AG10803 (cell line): Measurements from ENCODE around the gene RCOR3.
"Not testable (repeated sequence)": the region's sequence is repeated elsewhere in the genome, so short reads cannot be mapped to it uniquely, and the experiment has no call there.

Experiments used
- DNase-seq: peaks from one replicate; pipeline ENCODE4 v3.0.0; 2010; ENCODE audit warnings: low read depth
- H3K4me3 ChIP-seq: 2 replicates; pipeline ENCODE4 v1.5.1; 2011; ENCODE audit warnings: mild to moderate bottlenecking, low read length, control low read depth
- TF ChIP-seq, protein P1 (sequence below): conservative IDR thresholded peaks from 2 replicates; pipeline ENCODE4 v1.5.1; 2011; ENCODE audit warnings: mild to moderate bottlenecking, low read length, control low read depth, inconsistent platforms

RCOR3 gene

DNA sequence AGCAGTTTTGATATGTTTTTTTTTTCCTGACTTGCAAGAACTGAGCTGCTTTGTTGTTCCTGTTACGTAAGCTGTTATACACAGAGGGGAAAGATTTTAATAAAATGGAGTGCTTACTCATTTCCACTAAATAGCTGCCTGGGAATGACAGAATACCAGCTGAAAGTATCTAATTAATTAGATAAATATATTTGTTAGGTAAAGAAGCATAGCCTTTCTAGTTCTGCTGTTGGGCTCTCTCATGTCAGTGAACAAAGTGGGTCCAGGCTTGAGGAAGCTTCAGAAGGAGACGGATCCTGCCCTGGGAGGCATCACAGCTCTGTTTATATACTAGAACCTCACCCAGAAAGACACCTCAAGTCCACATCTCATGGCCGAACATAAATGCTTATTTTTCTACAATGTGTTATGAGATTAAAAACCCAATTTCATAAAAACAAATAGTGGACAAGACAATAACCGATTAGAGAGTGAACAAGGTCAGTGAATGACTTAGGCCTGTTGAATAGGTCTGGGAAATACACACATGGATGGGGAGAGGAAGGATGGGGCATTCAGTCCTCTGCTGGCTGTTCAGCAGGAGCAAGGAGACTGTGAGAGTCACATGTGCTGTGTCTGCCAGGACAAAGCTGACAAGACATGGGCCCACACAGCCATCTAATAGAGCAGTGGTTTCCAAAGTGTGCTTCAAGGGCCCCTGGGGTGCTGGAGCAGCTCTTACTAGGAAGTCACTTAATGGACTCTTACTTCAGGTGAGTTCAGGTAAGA lies 88.1 kb downstream of the RCOR3 start:
- no peak for DNase-seq
- TF ChIP-seq, protein P1, sequence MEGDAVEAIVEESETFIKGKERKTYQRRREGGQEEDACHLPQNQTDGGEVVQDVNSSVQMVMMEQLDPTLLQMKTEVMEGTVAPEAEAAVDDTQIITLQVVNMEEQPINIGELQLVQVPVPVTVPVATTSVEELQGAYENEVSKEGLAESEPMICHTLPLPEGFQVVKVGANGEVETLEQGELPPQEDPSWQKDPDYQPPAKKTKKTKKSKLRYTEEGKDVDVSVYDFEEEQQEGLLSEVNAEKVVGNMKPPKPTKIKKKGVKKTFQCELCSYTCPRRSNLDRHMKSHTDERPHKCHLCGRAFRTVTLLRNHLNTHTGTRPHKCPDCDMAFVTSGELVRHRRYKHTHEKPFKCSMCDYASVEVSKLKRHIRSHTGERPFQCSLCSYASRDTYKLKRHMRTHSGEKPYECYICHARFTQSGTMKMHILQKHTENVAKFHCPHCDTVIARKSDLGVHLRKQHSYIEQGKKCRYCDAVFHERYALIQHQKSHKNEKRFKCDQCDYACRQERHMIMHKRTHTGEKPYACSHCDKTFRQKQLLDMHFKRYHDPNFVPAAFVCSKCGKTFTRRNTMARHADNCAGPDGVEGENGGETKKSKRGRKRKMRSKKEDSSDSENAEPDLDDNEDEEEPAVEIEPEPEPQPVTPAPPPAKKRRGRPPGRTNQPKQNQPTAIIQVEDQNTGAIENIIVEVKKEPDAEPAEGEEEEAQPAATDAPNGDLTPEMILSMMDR: no peak
- H3K4me3 ChIP-seq: no peak overlapping the region

DNA sequence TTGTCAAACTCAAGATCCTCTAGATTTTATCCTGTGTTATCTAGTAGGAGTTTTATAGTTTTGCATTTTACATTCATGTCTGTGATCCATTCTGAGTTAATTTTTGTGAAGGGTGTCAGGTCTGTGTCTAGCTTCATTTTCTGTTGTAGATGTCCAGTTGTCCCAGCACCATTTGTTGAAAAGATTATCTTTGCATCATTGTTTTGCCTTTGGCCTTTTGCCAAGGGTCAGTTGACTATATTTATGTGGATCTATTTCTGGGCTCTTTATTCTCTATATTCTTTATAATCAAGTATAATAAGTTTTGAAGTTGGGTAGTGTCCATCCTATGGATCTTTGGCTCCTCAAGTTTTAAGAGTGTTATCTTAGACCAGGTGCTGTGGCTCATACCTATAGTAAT lies 89.4 kb downstream of the RCOR3 start:
- TF ChIP-seq, protein P1: no peak
- no peak for DNase-seq

DNA sequence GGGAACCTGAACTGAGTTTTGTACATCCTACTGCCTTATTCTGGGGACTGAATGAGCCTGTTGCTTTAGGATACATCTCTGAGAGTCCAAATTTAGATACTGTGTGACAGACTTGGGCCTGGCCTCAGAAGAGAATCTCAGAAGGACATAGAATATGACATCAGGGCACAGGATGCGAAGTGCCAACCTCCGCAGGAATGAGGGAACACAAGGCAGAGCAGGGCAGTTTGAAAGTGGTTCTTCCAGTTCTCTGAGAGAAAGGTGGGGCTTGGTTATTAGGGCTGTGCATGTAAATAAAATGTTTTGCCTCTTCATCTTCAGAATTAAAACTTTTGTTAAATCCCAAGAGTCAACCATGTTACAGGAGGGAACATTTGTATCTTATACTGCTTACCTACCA lies 90.6 kb downstream of the RCOR3 start:
- DNase-seq: no peak
- TF ChIP-seq, protein P1: no peak
- no peak overlapping the region for H3K4me3 ChIP-seq

More for the DNA sequence above, 89.4 kb downstream of the RCOR3 start:
- no peak overlapping the region for H3K4me3 ChIP-seq

DNA sequence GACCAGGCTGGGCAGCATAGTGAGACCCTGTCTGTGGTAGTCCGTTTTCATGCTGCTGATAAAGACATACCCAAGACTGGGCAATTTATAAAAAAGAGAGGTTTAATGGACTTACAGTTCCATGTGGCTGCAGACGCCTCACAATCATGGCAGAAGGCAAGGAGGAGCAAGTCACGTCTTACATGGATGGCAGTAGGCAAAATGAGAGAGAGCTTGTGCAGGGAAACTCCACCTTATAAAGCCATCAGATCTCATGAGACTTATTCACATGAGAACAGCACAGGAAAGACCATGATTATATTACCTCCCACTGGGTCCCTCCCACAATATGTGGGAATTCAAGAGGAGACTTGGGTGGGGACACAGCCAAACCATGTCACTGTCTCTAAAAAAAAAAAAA lies 92.9 kb downstream of the RCOR3 start:
- H3K4me3 ChIP-seq, DNase-seq: not testable (repeated sequence)

DNA sequence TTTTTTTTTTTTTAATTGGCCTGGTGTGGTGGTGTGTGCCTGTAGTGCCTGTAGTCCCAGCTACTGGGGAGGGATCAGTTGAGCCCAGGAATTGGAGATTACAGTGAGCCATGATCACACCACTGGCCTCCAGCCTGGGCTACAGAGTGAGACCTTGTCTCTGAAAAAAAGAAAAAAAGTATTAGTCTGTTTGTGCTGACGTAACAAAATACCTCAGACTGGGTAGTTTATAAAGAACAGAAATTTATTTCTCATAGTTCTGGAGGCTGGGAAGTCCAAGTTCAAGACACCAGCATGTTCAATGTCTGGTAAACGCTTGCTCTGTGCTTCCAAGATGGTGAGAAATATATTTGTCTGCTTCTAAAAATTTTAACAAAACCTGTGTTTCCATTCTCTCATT lies 93.3 kb downstream of the RCOR3 start:
- DNase-seq: no peak
- TF ChIP-seq, protein P1: no peak
- H3K4me3 ChIP-seq: no peak overlapping the region

DNA sequence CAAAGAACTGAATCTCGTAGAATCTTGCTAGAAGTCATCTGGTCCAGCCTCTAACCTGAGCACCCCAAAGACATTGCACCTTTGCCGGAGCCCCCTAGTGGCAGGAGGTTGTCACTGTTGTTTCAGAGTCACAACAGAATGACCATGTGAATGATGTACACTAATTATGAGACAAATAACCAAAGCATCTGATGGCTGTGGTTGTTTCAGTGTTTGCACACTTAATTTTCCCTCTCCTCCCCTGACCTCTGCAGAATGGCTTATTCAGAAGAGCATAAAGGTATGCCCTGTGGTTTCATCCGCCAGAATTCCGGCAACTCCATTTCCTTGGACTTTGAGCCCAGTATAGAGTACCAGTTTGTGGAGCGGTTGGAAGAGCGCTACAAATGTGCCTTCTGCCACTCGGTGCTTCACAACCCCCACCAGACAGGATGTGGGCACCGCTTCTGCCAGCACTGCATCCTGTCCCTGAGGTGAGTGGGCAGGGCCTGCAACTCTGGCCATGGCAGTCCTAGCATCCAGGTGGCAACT lies 93.9 kb downstream of the RCOR3 start:
- DNase-seq: no peak
- H3K4me3 ChIP-seq: no peak overlapping the region
- TF ChIP-seq, protein P1: peak; percentile 58

DNA sequence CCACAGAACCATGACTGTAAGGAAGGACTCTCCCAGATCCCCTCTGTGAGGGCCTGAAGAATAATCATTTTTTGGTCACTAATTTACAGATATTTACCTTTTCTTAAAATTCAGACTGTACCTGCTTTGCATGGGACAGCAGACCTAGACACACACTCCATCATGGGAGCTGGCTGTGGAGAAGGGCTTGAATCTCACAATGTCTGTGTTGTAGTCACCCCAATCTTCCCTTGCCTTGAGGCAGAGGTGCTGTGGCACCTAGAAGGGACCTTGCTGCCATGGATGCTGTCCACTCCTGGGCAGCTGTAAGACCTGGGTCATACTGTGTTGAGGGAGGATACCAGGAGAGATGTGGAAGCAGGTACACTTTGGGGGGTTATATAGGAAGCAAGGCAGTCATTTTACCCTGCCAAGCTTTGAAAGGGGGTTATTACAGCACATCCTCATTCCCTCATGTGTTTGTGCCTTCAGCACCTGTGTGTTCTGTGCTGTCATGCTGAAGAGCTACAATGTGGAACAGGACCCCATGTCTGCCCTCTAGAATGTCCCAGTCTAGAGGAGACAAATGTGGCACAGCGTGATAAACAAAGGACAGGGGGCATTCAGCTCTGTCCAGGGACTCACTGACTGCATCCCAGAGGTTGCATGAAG lies 94.5 kb downstream of the RCOR3 start:
- H3K4me3 ChIP-seq: no peak overlapping the region
- no peak for DNase-seq
- TF ChIP-seq, protein P1: no peak
